Stimulated activated CD4-positive, alpha-beta T cell treated with anti-CD3 and anti-CD28 coated beads, Interleukin-12 subunit alpha, Interleukin-12 subunit beta, amount 100 ng/mL, for 24 hours (primary cell): ENCODE measurements around the gene SOCS3.

Experiments used
- DNase-seq, 2 experiments: peaks; one replicate each; pipeline ENCODE4 v3.0.0-alpha.2; 2020; ENCODE audit warnings: low read depth in 2 of 2

Gene SOCS3

GRCh38 chr17:78330570-78331224 is 29.2 kb downstream of the SOCS3 start:
- DNase-seq, result no peak

DNA sequence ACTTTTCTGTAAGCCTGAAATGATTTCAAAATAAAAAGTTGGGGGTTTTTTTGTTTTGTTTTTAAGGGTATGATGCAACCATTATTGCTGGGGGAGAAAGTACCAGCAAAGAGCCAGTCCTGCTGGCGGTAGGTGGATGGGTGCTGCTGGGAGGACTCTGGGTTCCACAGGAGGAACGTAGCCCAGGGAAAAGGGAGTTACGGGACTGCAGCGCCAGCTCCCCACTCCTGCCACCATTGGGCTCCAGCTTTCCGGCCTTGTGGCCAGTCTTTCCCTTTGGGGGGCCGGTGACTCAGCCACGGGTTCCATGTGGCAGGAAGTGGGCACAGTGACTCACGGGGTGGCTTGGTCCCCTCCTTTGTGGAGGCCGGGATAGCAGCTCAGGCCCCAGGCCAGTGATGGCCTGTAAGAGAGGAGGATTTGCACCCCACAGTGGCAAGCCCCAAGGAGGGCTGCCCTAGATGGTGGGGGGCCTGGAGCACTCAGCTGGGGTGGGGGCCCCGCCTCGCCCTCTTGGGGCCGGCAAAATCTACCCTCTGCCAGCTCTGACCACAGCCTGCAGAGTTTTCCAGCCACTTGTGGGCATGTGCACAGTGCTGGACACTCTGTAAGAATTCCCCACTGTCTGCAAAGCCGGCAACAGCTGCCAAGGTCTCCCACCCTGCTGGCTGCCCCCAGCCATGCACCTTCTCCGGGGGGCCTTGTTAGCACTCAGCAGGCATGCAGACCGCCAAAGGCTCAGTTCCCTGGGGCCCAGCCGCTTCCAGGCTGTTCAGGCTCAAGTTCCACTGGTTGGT is 30.4 kb downstream of the SOCS3 start:
- no peak for DNase-seq

DNA sequence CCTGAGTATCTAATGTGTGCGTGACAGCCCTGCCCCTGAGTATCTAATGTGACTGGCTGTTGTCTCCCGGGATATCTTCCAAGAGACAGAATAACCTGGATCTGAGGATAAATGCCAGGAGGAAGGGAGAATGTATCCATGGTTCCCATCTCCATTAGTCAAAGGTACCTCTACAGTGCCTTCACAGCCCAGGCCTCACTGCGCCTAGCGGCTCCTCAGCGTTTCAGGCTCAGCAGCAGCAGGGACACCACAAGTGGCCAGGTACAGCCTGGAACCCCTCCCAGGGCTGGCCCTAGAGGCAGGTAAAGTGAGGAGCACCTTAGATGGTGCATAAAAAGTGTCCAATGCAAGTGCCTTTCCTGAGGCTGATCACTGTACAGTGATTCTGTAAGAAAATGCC is 32.0 kb downstream of the SOCS3 start:
- DNase-seq, result no peak

- no peak for DNase-seq
Observed at GRCh38 chr17:78325076-78325687, 34.7 kb downstream of the SOCS3 start.

- DNase-seq, result no peak
Observed at GRCh38 chr17:78324391-78325075, 35.3 kb downstream of the SOCS3 start.

DNA sequence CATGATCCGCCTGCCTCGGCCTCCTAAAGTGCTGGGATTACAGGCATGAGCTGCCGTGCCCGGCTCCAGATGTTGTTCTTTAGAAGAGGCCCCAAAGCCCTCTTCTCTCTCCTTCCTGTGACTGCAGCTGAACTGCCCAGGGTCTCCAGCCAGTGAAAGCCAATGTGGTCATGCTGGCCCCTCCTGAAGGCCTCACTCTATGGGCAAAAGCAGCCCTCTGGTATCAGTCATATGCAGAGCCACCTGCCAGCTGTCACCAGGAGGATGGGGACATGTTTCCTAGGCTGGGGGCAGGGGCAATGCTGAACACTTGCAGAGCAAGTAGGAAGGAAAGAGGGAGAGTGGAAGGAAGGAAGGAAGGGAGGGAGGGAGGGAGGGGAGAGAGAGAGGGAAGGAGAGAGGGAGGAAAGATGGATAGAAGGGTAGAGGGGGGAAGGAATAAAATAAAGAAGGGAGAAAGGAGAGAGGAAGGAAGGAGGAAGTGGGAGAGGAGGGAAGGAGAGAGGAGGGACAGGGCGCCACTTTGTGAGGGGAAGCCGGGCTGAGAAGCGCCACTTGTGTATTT is 36.0 kb downstream of the SOCS3 start:
- no peak for DNase-seq

DNA sequence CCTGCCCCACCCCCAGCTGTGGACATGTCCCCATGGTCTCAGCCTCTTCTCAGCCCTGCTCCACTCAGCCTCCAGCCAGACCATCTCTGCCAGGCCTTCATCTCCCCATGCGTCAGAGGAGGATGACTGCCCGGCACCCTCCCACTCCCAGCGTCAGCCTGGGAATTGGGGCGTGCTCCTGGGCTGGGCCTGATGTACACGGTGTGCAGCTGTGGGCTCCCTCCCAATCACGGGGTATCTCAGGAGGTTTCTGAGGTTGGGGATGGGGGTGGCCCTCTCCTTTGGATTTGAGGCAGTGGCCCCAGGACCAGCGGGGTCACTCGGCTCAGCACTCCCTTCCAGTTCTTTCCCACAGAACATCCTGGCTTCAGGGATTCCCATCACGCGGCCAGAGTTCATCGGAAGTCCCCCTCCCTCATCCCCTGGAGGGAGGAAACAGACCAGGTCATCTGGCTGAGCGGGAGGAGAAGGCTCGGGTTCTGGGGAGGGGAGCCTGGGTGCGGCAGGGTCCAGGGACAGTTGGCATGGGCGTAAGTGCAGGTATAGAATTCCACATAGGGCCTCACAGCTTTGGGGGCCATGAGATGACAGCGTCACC is 36.9 kb downstream of the SOCS3 start:
- DNase-seq, result no peak

DNA sequence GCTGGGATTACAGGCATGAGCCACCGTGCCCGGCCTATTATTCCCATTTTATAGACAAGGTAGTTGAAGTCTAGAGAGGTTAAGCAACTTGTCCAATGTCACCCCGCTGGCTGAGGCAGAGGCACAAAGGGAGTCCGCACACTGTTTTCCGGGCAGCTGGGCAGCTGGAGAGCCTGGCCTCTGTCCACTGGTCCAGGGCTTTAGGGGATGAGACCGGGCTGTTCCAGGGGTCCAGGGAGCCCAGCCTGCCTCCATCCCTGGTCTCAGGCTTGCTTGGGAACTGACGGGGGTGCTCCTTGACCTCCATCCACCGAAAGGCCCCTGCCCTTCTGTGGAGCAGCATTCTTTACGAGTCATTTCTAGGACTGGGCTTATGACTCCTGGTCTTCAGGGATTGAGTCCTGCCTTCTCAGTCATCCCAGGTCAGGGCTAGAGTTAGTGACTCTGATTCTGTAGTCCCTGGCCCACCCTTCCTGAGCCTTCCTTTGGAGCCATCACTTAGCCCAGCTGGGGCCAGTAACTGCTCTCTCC is 37.5 kb downstream of the SOCS3 start:
- DNase-seq, result no peak

GRCh38 chr17:78318843-78319242 is 41.0 kb downstream of the SOCS3 start:
- no peak for DNase-seq

DNA sequence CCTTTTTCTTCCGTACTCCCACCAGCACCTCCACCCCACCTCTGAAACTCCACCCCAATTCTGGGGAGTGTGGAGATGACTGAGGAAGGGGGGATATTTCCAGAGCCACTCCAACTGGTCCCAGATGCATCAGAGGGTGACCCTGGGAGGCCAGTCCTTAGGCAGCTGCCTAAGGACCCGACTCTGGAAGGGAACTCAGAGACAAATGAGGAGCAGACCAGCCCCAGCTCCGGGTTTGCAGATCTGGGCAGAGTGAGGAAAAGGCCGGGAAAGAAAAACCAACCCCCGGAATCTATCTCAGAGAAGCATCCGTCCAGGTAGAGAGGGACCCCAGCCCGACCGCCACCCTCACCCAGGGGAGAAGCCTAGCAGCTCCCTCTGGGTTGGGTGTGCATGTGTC is 41.5 kb downstream of the SOCS3 start:
- DNase-seq, result no peak

DNA sequence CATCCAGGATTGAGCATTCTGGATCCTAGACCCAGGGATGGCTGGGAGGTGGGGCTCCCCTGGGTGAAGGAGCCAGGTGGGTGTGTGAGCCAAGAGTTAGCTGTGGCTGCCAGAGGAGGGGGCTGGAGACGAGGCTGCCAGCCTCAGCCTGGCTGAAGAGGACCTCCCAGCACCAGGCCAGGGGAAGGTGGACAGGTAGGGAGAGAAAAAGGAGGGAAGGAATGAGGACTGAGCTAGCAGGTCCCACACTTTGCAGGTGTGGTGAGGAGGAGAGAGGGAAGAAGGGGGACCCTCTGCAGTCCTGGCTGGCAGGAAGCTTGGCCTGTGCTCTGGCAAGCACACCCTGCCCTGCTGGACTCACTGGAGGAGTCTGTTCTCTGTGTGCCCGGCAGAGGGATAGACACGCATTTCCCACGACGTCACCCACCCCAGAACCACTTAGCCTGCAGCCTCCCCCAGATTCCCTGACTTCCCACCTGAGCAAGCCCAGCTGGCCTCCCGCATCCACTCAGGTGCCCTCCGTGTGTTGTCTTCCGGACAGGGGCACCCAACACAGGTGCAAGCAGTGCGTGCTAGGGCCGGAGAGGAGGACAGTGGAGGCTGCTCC is 42.0 kb downstream of the SOCS3 start:
- no peak for DNase-seq

GRCh38 chr17:78316867-78317789 is 42.7 kb downstream of the SOCS3 start:
- DNase-seq, result no peak

DNA sequence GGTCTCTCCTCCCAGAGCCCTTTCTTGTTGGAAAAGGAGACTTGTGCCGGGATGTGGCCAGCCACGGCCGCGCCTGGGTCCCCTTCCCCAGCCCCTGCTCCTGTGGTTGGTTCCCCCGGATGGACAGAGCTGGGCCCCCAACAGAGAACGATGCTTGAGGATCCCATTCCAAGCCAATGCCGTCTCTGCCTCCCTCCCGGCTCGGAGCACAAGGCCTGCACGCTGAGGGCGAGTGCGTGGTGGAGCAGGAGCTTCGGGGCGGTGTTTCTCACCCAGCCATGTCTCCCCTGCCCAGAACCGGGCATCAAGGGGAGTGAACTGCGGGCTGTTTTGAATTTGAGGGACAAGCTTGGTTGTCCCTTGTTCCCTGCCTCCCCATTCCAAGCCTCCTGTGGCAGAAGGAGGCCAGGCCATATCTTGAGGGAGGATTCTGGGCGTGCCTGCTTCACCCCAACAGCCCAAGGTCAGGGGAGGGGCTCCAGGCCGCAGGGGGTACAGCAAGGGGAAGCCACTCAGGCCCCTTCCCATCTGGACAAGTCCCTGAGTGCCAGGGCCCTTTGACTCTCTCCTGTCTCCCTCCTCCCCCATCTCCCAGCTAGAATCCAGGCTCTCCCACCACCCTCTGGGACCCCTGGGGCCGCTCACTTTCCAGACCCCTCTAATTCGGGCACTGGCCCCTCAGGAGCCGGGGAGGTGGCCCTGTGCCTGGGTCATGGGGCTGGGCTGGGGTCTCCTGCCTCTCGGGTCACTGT is 43.6 kb downstream of the SOCS3 start:
- DNase-seq, result no peak

GRCh38 chr17:78315355-78316114 is 44.3 kb downstream of the SOCS3 start:
- peak; percentile 31 to 61 for DNase-seq

- no peak for DNase-seq
Observed at GRCh38 chr17:78314683-78315354, 45.1 kb downstream of the SOCS3 start.

- DNase-seq, result peak; percentile 31 to 72
Observed at GRCh38 chr17:78313735-78314648, 45.9 kb downstream of the SOCS3 start.
